Heart left ventricle (tissue), 16 donors: ENCODE measurements around the gene LRRFIP1. TPM values are rescaled to one million over a fixed set of nuclear protein-coding genes. Genes with fewer than 3 reads are reported as not detected.

Experiments used
- ATAC-seq, 4 donors: fragments of 200-7000 bp; cut with Tn5 transposase; one replicate each; pipeline ENCODE4 v1.9.1; 2020 to 2022; ENCODE audit warnings: moderate library complexity in 4 of 4, mild to moderate bottlenecking in 3 of 4, moderate number of reproducible peaks in 1 of 4
- DNase-seq, 5 donors: peaks; one replicate each; pipeline ENCODE4 v3.0.0-alpha.2; 2020
- H3K27ac ChIP-seq, 12 donors: fragments of 200-600 bp; sonication (generic) in 4 of 12; one replicate each; pipeline versions ENCODE4 v1.5.0 to v1.8.0; 2016 to 2022; ENCODE audit warnings: mild to moderate bottlenecking in 2 of 12
- H3K27me3 ChIP-seq, 9 donors: fragments of 200-600 bp; sonication (generic) in 2 of 9; one replicate each; pipeline versions ENCODE4 v1.5.1 to v1.8.0; 2016 to 2022; ENCODE audit warnings: mild to moderate bottlenecking in 3 of 9
- H3K36me3 ChIP-seq, 9 donors: fragments of 200-600 bp; sonication (generic) in 2 of 9; one replicate each; pipeline versions ENCODE4 v1.5.0 to v1.8.0; 2018 to 2022; ENCODE audit warnings: mild to moderate bottlenecking in 2 of 9
- H3K4me1 ChIP-seq, 12 donors: fragments of 200-600 bp; sonication (generic) in 4 of 12; one replicate each; pipeline versions ENCODE4 v1.5.0 to v1.8.0; 2016 to 2022; ENCODE audit warnings: mild to moderate bottlenecking in 3 of 12
- H3K4me3 ChIP-seq, 12 donors: fragments of 200-600 bp; sonication (generic) in 4 of 12; one replicate each; pipeline versions ENCODE4 v1.5.0 to v1.8.0; 2017 to 2022; ENCODE audit warnings: mild to moderate bottlenecking in 9 of 12, moderate library complexity in 4 of 12
- H3K9me3 ChIP-seq, 12 donors: fragments of 200-600 bp; sonication (generic) in 4 of 12; one replicate each; pipeline versions ENCODE4 v1.5.0 to v1.8.0; 2016 to 2022; ENCODE audit warnings: mild to moderate bottlenecking in 1 of 12
- CTCF ChIP-seq, 12 donors: fragments of 200-600 bp; sonication (generic) in 4 of 12; IDR thresholded peaks; one replicate each; pipeline versions ENCODE4 v1.5.0 to v1.8.0; 2018 to 2022; ENCODE audit warnings: antibody characterized with exemption in 12 of 12, mild to moderate bottlenecking in 5 of 12
- POLR2A ChIP-seq, 2 donors: fragments of 450-650 bp; IDR thresholded peaks; one replicate each; pipeline ENCODE4 v1.6.1; 2017; ENCODE audit warnings: antibody characterized with exemption in 2 of 2, mild to moderate bottlenecking in 2 of 2, moderate library complexity in 2 of 2
- WGBS, 4 donors: extraction: QIAGEN DNeasy Blood & Tissue Kit in 2 of 4; methylation state at CpG; one replicate each; pipeline versions ENCODE4 v1.1.5 to v1.1.7; 2013 to 2018; 5-methylcytosine and 5-hydroxymethylcytosine counted together
- intact Hi-C, 10 donors: fragments of 100-400 bp; cut with DNase I; formaldehyde crosslinking; loops; one replicate each; pipeline versions ENCODE4 v1.11.1 to v1.14.2; 2022
- polyA plus RNA-seq, 2 donors: library from polyadenylated mRNA; stranded (reverse); fragments of 200-250 nt; gene quantifications; one replicate each; pipeline ENCODE4 v1.2.3, GENCODE V29; 2013
- total RNA-seq, 9 donors: library from RNA; depleted of rRNA in 2 of 9; stranded (reverse); fragments of >200 nt in 2 of 9; fragmentation: NEBNext Ultra II Directional in 3 of 9; extraction: Animal tissue kit (Norgen Biotek cat#: 25700) in 3 of 9; gene quantifications; one replicate each; pipeline versions ENCODE4 v1.1.0 to v1.2.4, GENCODE V29; 2016 to 2023
- donor health status: ischemic (EF 13 %, LVEDD 7.1; RV severe dilation, severe dysfunction).
- donor health status: healthy with polysubstance abuse.
- donor health status: DM: no; HTN: yes; CAD: no.
- donor health status: DM: no; HTN: no; CAD: no.
- donor health status: ischemic (EF 25% LVEDD 6.9; RV normal size, moderate dysfunction).
- donor health status: ischemic (EF 25% LVEDD 5.7; RV mildly dilated, moderate dysfunction).
- donor health status: healthy.
- donor health status: DM: yes; HTN: yes; CAD: no.
- donor health status: ischemic (EF 35%, LVEDD 5.7; RV mildly dilated, moderate dysfunction).
- donor health status: nonischemic (EF 11% LVEDD 7.7; RV severe dilation, severe dysfunction).
- donor health status: DM: yes; HTN: yes; CAD: no.
- donor health status: PGD.
- donor health status: ischemic (EF 29% LVEDD 5.4; RV normal size, mild dysfunction).
- donor health status: nonischemic (EF 23%, LVEDD 6.1; RV moderate dilation, normal function).

The LRRFIP1 gene
- total and polyA plus RNA-seq, 11 donors, result 78.7 to 151 (median 111) TPM

GRCh38 chr2:237720957-237721356 is 93.6 kb downstream of the LRRFIP1 start:
- Histone ChIP-seq H3K4me1 (peaks cover 11 to 83% (median 61%) of the 10 kb centered on the region in 12 donors), H3K27ac (peak overlapping the region in 8 of 12 donors; percentile 13 to 71 (median 46)), H3K9me3 (no peaks in the 10 kb centered on the region), H3K4me3 (no peak overlapping the region), H3K36me3 (peaks cover 0 to 48% (median 34%) of the 10 kb centered on the region in 9 donors), H3K27me3 (no peaks in the 10 kb centered on the region)
- peak in 3 of 4 donors; percentile 40 to 62 (median 47) for ATAC-seq
- TF ChIP-seq CTCF (IDR thresholded peaks at IDR 0.05) (no peak), POLR2A (IDR thresholded peaks at IDR 0.05) (no peak)
- WGBS, 4 donors, result 49 to 56% (median 51%) methylated on average over 7 of the region's 7 CpGs
- intact Hi-C loops, result no loop called here
- no peak for DNase-seq

DNA sequence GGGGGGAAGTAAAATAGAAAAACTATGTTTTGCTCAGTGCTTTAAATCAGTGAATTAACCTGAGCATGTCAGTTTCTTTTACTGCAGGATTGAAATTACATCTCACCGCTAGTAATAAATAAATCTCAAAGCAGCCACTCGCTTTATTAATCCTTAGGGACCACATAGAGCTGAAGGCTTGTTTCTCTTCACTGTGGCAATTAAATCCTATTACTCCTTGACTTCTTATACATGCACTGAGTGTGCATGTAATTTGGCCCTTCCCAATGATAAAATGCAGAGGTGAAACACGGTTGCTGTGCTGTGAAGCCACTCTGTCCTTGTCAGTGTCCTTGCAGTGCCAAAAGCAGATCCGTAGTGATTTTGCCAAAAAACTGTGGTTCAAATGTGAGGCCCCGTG is 94.1 kb downstream of the LRRFIP1 start:
- no peak overlapping the region for H3K4me3 ChIP-seq
- H3K27me3 ChIP-seq, result no peaks in the 10 kb centered on the region
- H3K36me3 ChIP-seq, result peaks cover 0 to 48% (median 34%) of the 10 kb centered on the region in 9 donors
- WGBS, 4 donors, result 55 to 59% (median 58%) methylated on average over 5 of the region's 5 CpGs
- DNase-seq (no peak), ATAC-seq (no peak)
- peak overlapping the region in 9 of 12 donors; percentile 28 to 71 (median 46) for H3K27ac ChIP-seq
- intact Hi-C loops, result no loop called here
- H3K9me3 ChIP-seq, result no peaks in the 10 kb centered on the region
- H3K4me1 ChIP-seq, result peaks cover 10 to 83% (median 61%) of the 10 kb centered on the region in 12 donors
- TF ChIP-seq POLR2A (IDR thresholded peaks at IDR 0.05) (no peak), CTCF (IDR thresholded peaks at IDR 0.05) (no peak)

DNA sequence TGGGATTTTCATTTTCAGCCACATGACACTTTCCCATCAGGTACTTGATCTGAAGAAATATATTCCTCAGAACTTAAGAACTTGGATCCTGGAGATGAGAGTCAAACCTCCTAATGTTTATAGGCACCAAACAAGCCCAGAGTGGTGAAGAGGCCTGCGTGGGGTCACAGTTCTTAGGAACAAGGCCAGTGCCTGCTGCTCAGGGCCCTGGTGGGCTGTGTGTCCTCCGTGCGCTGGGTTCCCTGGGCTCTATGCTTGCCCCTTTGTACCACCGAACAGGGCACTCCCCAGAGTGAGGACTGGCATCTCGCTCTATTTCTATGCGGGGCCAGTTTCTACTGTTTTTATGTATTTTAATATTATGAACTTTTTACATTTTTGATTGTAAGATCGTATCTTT is 95.2 kb downstream of the LRRFIP1 start:
- TF ChIP-seq POLR2A (IDR thresholded peaks at IDR 0.05), result no peak
- no peak for TF ChIP-seq CTCF (IDR thresholded peaks at IDR 0.05)
- DNase-seq (no peak), ATAC-seq (no peak)
- WGBS, 4 donors, result 95 to 96% (median 95%) methylated on average over 7 of the region's 7 CpGs
- H3K27ac ChIP-seq, result peak overlapping the region in 3 of 12 donors; percentile 40 to 71 (median 64)
- peaks cover 0 to 48% (median 34%) of the 10 kb centered on the region in 9 donors for H3K36me3 ChIP-seq
- H3K27me3 ChIP-seq, result no peaks in the 10 kb centered on the region
- H3K4me3 ChIP-seq, result no peak overlapping the region
- peaks cover 10 to 83% (median 64%) of the 10 kb centered on the region in 12 donors for H3K4me1 ChIP-seq
- intact Hi-C loops, result no loop called here
- no peaks in the 10 kb centered on the region for H3K9me3 ChIP-seq

- ATAC-seq (no peak), DNase-seq (no peak)
- Histone ChIP-seq H3K27me3 (no peaks in the 10 kb centered on the region), H3K27ac (peak overlapping the region in 1 of 12 donors; percentile 27), H3K4me1 (peaks cover 10 to 84% (median 67%) of the 10 kb centered on the region in 12 donors), H3K9me3 (no peaks in the 10 kb centered on the region), H3K4me3 (no peak overlapping the region), H3K36me3 (peaks cover 0 to 48% (median 34%) of the 10 kb centered on the region in 9 donors)
- intact Hi-C loops, result no loop called here
- TF ChIP-seq POLR2A (IDR thresholded peaks at IDR 0.05) (no peak), CTCF (IDR thresholded peaks at IDR 0.05) (no peak)
- WGBS, 4 donors, result 91 to 96% (median 94%) methylated on average over 1 of the region's 1 CpG
These were observed 95.6 kb downstream of the LRRFIP1 start for GRCh38 chr2:237723023-237723422.
